H1 (cell line): ENCODE results near the gene MINAR1. TPM values are rescaled to one million over a fixed set of nuclear protein-coding genes. Genes with fewer than 3 reads are reported as not detected.

Experiments used
- CTCF ChIA-PET: fragments of 300-600 bp; sonication (Branson Sonifier 250); formaldehyde crosslinking; loops from one replicate; lab custom pipeline; 2021; ENCODE audit not compliant: partially characterized antibody; lab: Charles Lee
- POLR2A ChIA-PET: fragments of 300-600 bp; sonication (Branson Sonifier 250); formaldehyde crosslinking; loops from one replicate; lab custom pipeline; 2021; ENCODE audit warnings: inconsistent platforms; ENCODE audit not compliant: partially characterized antibody; lab: Charles Lee
- DNase-seq, 2 experiments: peaks; one replicate each; pipeline versions ENCODE4 v3.0.0 to v3.0.0-alpha.2; 2010 to 2022; ENCODE audit warnings: low spot score in 2 of 2, low read depth in 1 of 2, mixed read lengths in 1 of 2
- FAIRE-seq: peaks from 2 replicates; lab custom pipeline; 2011; peaks lifted over from hg19 to GRCh38; lab: Jason Lieb, UNC
- H2AFZ ChIP-seq: 2 replicates; pipeline ENCODE4 v1.8.1; 2012; ENCODE audit warnings: low read length, inconsistent platforms
- H2AK5ac ChIP-seq: 2 replicates; pipeline ENCODE4 v1.6.1; 2013; ENCODE audit warnings: low read depth, low read length
- H2BK120ac ChIP-seq: replicated peaks from 2 replicates; pipeline ENCODE3; 2013; ENCODE audit warnings: low read depth, low read length, inconsistent platforms
- H2BK12ac ChIP-seq: 2 replicates; pipeline ENCODE4 v1.6.1; 2013; ENCODE audit warnings: low read depth, low read length
- H2BK15ac ChIP-seq: 2 replicates; pipeline ENCODE4 v1.6.1; 2013; ENCODE audit warnings: low read length
- H2BK20ac ChIP-seq: 2 replicates; pipeline ENCODE4 v1.6.1; 2013; ENCODE audit warnings: low read length
- H2BK5ac ChIP-seq: 2 replicates; pipeline ENCODE4 v1.6.1; 2013; ENCODE audit warnings: low read depth, low read length
- H3K14ac ChIP-seq: 2 replicates; pipeline ENCODE4 v1.6.1; 2013; ENCODE audit warnings: inconsistent platforms; ENCODE audit not compliant: insufficient read length
- H3K18ac ChIP-seq: 2 replicates; pipeline ENCODE4 v1.6.1; 2013; ENCODE audit warnings: low read length; ENCODE audit errors: extremely low read depth
- H3K23ac ChIP-seq: 2 replicates; pipeline ENCODE4 v1.6.1; 2013; ENCODE audit warnings: inconsistent platforms; ENCODE audit not compliant: insufficient read length
- H3K23me2 ChIP-seq: 2 replicates; pipeline ENCODE4 v1.6.1; 2013; ENCODE audit warnings: low read depth, low read length
- H3K27ac ChIP-seq: 2 replicates; pipeline ENCODE4 v1.6.1; 2011; ENCODE audit warnings: low read depth, low read length, inconsistent platforms
- H3K27me3 ChIP-seq, 4 experiments: replicated peaks in 1 of 4; 1 replicate in 1 of 4; 2 replicates in 3 of 4; pipeline versions ENCODE4 v1.6.1 to v1.8.1; 2011 to 2013; ENCODE audit warnings: low read length in 3 of 4, mild to moderate bottlenecking in 3 of 4, inconsistent platforms in 2 of 4, mixed read lengths in 2 of 4, moderate library complexity in 1 of 4; ENCODE audit not compliant: control insufficient read depth in 3 of 4, insufficient read depth in 3 of 4; ENCODE audit errors: extremely low read depth in 1 of 4
- H3K36me3 ChIP-seq, 4 experiments: 2 replicates each; pipeline versions ENCODE4 v1.6.1 to v1.8.1; 2011 to 2013; ENCODE audit warnings: mild to moderate bottlenecking in 4 of 4, low read length in 3 of 4, moderate library complexity in 2 of 4, control low read depth in 1 of 4, inconsistent platforms in 1 of 4; ENCODE audit not compliant: insufficient read depth in 4 of 4, control insufficient read depth in 2 of 4
- H3K4ac ChIP-seq: replicated peaks from 2 replicates; pipeline ENCODE3; 2013; ENCODE audit warnings: low read length, low read depth, mixed read lengths, inconsistent platforms; ENCODE audit not compliant: insufficient read length
- H3K4me1 ChIP-seq, 4 experiments: replicated peaks in 1 of 4; 1 replicate in 1 of 4; 2 replicates in 3 of 4; pipeline versions ENCODE4 v1.6.1 to v1.8.1; 2011 to 2013; ENCODE audit warnings: low read length in 3 of 4, inconsistent platforms in 2 of 4, mixed read lengths in 1 of 4; ENCODE audit not compliant: insufficient read depth in 4 of 4, control insufficient read depth in 3 of 4
- H3K4me2 ChIP-seq, 2 experiments: 2 replicates each; pipeline versions ENCODE4 v1.6.1 to v1.8.1; 2011 to 2013; ENCODE audit warnings: low read depth in 2 of 2, low read length in 2 of 2, control low read depth in 1 of 2, inconsistent platforms in 1 of 2, mild to moderate bottlenecking in 1 of 2; ENCODE audit not compliant: insufficient read depth in 1 of 2
- H3K4me3 ChIP-seq, 4 experiments: fragments of 200-600, 300-600 bp in 1 of 4; sonication (generic), shearing (Covaris generic), sonication (Bioruptor Twin) in 1 of 4; 2 replicates each; pipeline versions ENCODE4 v1.5.1 to v1.8.1; 2011 to 2016; ENCODE audit warnings: low read length in 4 of 4, low read depth in 3 of 4, control low read depth in 2 of 4, inconsistent platforms in 2 of 4, mild to moderate bottlenecking in 2 of 4, mixed read lengths in 1 of 4, moderate library complexity in 1 of 4; ENCODE audit not compliant: insufficient read depth in 2 of 4; ENCODE audit errors: extremely low read depth in 1 of 4
- H3K56ac ChIP-seq: replicated peaks from 2 replicates; pipeline ENCODE3; 2013; ENCODE audit warnings: low read depth, mild to moderate bottlenecking, mixed read lengths, low read length, inconsistent platforms; ENCODE audit not compliant: insufficient read length
- H3K79me1 ChIP-seq: 2 replicates; pipeline ENCODE4 v1.6.1; 2013; ENCODE audit warnings: low read depth, low read length, control low read depth
- H3K79me2 ChIP-seq, 2 experiments: 2 replicates each; pipeline versions ENCODE4 v1.6.1 to v1.8.1; 2012 to 2013; ENCODE audit warnings: low read length in 2 of 2, mild to moderate bottlenecking in 2 of 2, inconsistent platforms in 1 of 2; ENCODE audit not compliant: insufficient read depth in 2 of 2, control insufficient read depth in 1 of 2
- H3K9ac ChIP-seq, 4 experiments: replicated peaks in 1 of 4; 1 replicate in 1 of 4; 2 replicates in 3 of 4; pipeline versions ENCODE4 v1.6.1 to v1.8.1; 2011 to 2013; ENCODE audit warnings: low read depth in 3 of 4, low read length in 3 of 4, control low read depth in 2 of 4, mild to moderate bottlenecking in 2 of 4, moderate library complexity in 2 of 4, inconsistent platforms in 1 of 4; ENCODE audit errors: extremely low read depth in 1 of 4
- H3K9me3 ChIP-seq, 2 experiments: 2 replicates each; pipeline versions ENCODE4 v1.6.1 to v1.8.1; 2012 to 2013; ENCODE audit warnings: mild to moderate bottlenecking in 2 of 2, moderate library complexity in 2 of 2, control low read depth in 1 of 2, inconsistent platforms in 1 of 2, low read depth in 1 of 2, low read length in 1 of 2, mixed read lengths in 1 of 2; ENCODE audit not compliant: insufficient read depth in 2 of 2
- H4K20me1 ChIP-seq, 2 experiments: replicated peaks in 1 of 2; 2 replicates each; pipeline versions ENCODE3 to v1.8.1; 2011 to 2013; ENCODE audit warnings: inconsistent platforms in 2 of 2, low read length in 2 of 2, mild to moderate bottlenecking in 1 of 2; ENCODE audit not compliant: insufficient read depth in 2 of 2, control insufficient read depth in 1 of 2
- H4K5ac ChIP-seq: 2 replicates; pipeline ENCODE4 v1.6.1; 2013; ENCODE audit warnings: low read length, low read depth, mixed read lengths, inconsistent platforms; ENCODE audit not compliant: insufficient read length
- H4K8ac ChIP-seq: 2 replicates; pipeline ENCODE4 v1.8.0; 2013; ENCODE audit warnings: mild to moderate bottlenecking, moderate library complexity, low read length, inconsistent platforms; ENCODE audit not compliant: insufficient read depth; ENCODE audit errors: extremely low read depth
- H4K91ac ChIP-seq: replicated peaks from 2 replicates; pipeline ENCODE3; 2013; ENCODE audit warnings: low read length, mixed read lengths, inconsistent platforms; ENCODE audit not compliant: insufficient read length
- CEBPB ChIP-seq: IDR thresholded peaks from 2 replicates; pipeline ENCODE4 v1.6.1; 2012; ENCODE audit warnings: low read depth, low read length
- CTCF ChIP-seq, 3 experiments: IDR thresholded peaks; 1 replicate in 2 of 3; 2 replicates in 1 of 3; pipeline versions ENCODE4 v1.5.1 to v1.6.1; 2011; ENCODE audit warnings: low read length in 3 of 3, mild to moderate bottlenecking in 3 of 3, inconsistent platforms in 2 of 3, low read depth in 1 of 3, moderate library complexity in 1 of 3; ENCODE audit not compliant: insufficient read depth in 1 of 3; ENCODE audit errors: control extremely low read depth in 1 of 3
- JUN ChIP-seq: IDR thresholded peaks from 2 replicates; pipeline ENCODE4 v1.6.1; 2011; ENCODE audit warnings: low read depth, mild to moderate bottlenecking, improper control_type of control experiment, low read length
- KDM5A ChIP-seq: fragments of 200-600 bp; IDR thresholded peaks from 2 replicates; pipeline ENCODE4 v1.7.1; 2012; ENCODE audit warnings: mild to moderate bottlenecking, low read length, inconsistent platforms, mixed read lengths
- NRF1 ChIP-seq: IDR thresholded peaks from 2 replicates; pipeline ENCODE4 v1.6.1; 2011; ENCODE audit warnings: mild to moderate bottlenecking, low read depth, low read length, improper control_type of control experiment
- SUZ12 ChIP-seq: fragments of 200-600 bp; sonication (generic); IDR thresholded peaks from 2 replicates; pipeline ENCODE4 v1.6.1; 2012; ENCODE audit warnings: mild to moderate bottlenecking, inconsistent platforms, low read length, moderate library complexity, mixed read lengths
- WGBS, 2 experiments: shearing (Covaris generic) in 1 of 2; methylation state at CpG; one replicate each; pipeline versions ENCODE4 v1.1.6 to v1.1.7; 2013 to 2015; ENCODE audit warnings: low lambda C conversion rate in 2 of 2, mixed read lengths in 2 of 2, inconsistent platforms in 1 of 2, low coverage in 1 of 2, missing lambda C conversion rate in 1 of 2; ENCODE audit not compliant: insufficient replicate concordance in 2 of 2, insufficient coverage in 1 of 2, insufficient read length in 1 of 2; ENCODE audit errors: extremely low coverage in 1 of 2, missing lambda C conversion rate in 1 of 2; 5-methylcytosine and 5-hydroxymethylcytosine counted together
- polyA plus RNA-seq, 7 experiments: library from polyadenylated mRNA; depleted of rRNA in 3 of 7; stranded (reverse) in 5 of 7; unstranded in 2 of 7; fragments of >200 nt in 5 of 7; fragments of 200-250 nt in 2 of 7; gene quantifications; 1 replicate in 5 of 7; 2 replicates in 1 of 7; 4 replicates in 1 of 7; pipeline versions ENCODE4 v1.2.1 to v1.2.3, GENCODE V29; 2011 to 2013; ENCODE audit warnings: missing spikeins in 2 of 7, mixed read lengths in 2 of 7
- total RNA-seq: library from RNA; stranded (reverse); fragmentation: NEBNext Ultra II Directional; extraction: Animal tissue kit (Norgen Biotek cat#: 25700); gene quantifications from 2 replicates; pipeline ENCODE4 v1.2.1, GENCODE V29; 2021

Gene MINAR1
- total and polyA plus RNA-seq, 2 of the 8 experiments (the other 6 are each of a cell fraction or from before 2014, with no cell fraction given) = 0.17 to 0.67 TPM

GRCh38 chr15:79412429-79412828 is 19.7 kb upstream of the MINAR1 start:
- Histone ChIP-seq H2BK15ac (no peak overlapping the region), H4K91ac (no peak overlapping the region), H2AK5ac (no peak overlapping the region), H3K23me2 (no peaks in the 10 kb centered on the region; the same call in 1 of the 2 replicates), H4K8ac (no peak overlapping the region), H3K36me3 (no peaks in the 10 kb centered on the region), H3K56ac (no peak overlapping the region), H3K9ac (no peak overlapping the region), H3K18ac (no peak overlapping the region), H2AFZ (no peak overlapping the region), H3K27me3 (no peaks in the 10 kb centered on the region), H3K4me3 (no peak overlapping the region), H4K20me1 (no peaks in the 10 kb centered on the region), H3K4me2 (no peak overlapping the region), H3K4ac (no peak overlapping the region), H3K27ac (no peak overlapping the region), H3K4me1 (peaks cover 0 to 6% (median 4%) of the 10 kb centered on the region in 4 experiments; a peak in 3 of 7 replicates), H2BK120ac (no peak overlapping the region), H3K23ac (no peak overlapping the region), H3K79me1 (no peaks in the 10 kb centered on the region), H3K14ac (no peak overlapping the region), H2BK20ac (no peak overlapping the region), H3K9me3 (no peaks in the 10 kb centered on the region), H2BK12ac (no peak overlapping the region), H2BK5ac (no peak overlapping the region), H3K79me2 (no peaks in the 10 kb centered on the region), H4K5ac (no peak overlapping the region)
- POLR2A ChIA-PET = no interaction called here
- no peak for DNase-seq
- CTCF ChIA-PET = interaction anchor here (1.1 to 1.4 kb wide), 3 partner anchors 19 to 184 kb away, joined by 3 read pairs; no protein-coding TSS in a partner anchor
- FAIRE-seq = no peak
- TF ChIP-seq CTCF (IDR thresholded peaks at IDR 0.05; ENCODE audit: control extremely low read depth in 1 of 3, insufficient read depth in 1 of 3, low read depth in 1 of 3, low read length in 3 of 3) (no peak), CEBPB (no peak), NRF1 (no peak), KDM5A (no peak), SUZ12 (no peak), JUN (no peak)
- 97% methylated on average over 6 of the region's 6 CpGs; no CpG with 5 or more reads in 1 of the 2 experiments for WGBS, 2 experiments
